Hepatocyte (in vitro differentiated cells): ENCODE data around the gene SCT. TPM values are rescaled to one million over a fixed set of nuclear protein-coding genes. Genes with fewer than 3 reads are reported as not detected.

ENCODE experiments used
- DNase-seq: peaks from one replicate; pipeline ENCODE4 v3.0.0-alpha.2; 2016; ENCODE audit warnings: low spot score
- H2AFZ ChIP-seq: fragments of 200-600 bp; sonication (generic); 2 replicates; pipeline ENCODE4 v1.6.0; 2016; ENCODE audit warnings: antibody characterized with exemption, mild to moderate bottlenecking
- H3K27ac ChIP-seq: fragments of 200-600 bp; sonication (generic); 2 replicates; pipeline ENCODE4 v1.5.1; 2016; ENCODE audit warnings: mild to moderate bottlenecking
- H3K27me3 ChIP-seq: fragments of 200-600 bp; sonication (generic); 2 replicates; pipeline ENCODE4 v1.6.1; 2016
- H3K36me3 ChIP-seq: fragments of 200-600 bp; sonication (generic); replicated peaks from 2 replicates; pipeline ENCODE4 v1.5.1; 2016; ENCODE audit warnings: low read depth; ENCODE audit not compliant: insufficient read depth
- H3K4me1 ChIP-seq: fragments of 200-600 bp; sonication (generic); 2 replicates; pipeline ENCODE4 v1.5.1; 2016; ENCODE audit warnings: mild to moderate bottlenecking, moderate library complexity; ENCODE audit not compliant: insufficient read depth
- H3K4me2 ChIP-seq: fragments of 200-600 bp; sonication (generic); 2 replicates; pipeline ENCODE4 v1.6.0; 2016
- H3K4me3 ChIP-seq: fragments of 200-600 bp; sonication (generic); 2 replicates; pipeline ENCODE4 v1.5.1; 2016; ENCODE audit warnings: mild to moderate bottlenecking
- H3K79me2 ChIP-seq: fragments of 200-600 bp; sonication (generic); 2 replicates; pipeline ENCODE4 v1.6.0; 2017; ENCODE audit warnings: mild to moderate bottlenecking
- H3K9me2 ChIP-seq: fragments of 200-600 bp; sonication (generic); replicated peaks from 2 replicates; pipeline ENCODE4 v1.6.0; 2017; ENCODE audit warnings: mild to moderate bottlenecking; ENCODE audit not compliant: insufficient read depth
- H3K9me3 ChIP-seq: fragments of 200-600 bp; sonication (generic); 2 replicates; pipeline ENCODE4 v1.5.1; 2016; ENCODE audit warnings: low read depth, mild to moderate bottlenecking
- H4K20me1 ChIP-seq: fragments of 200-600 bp; sonication (generic); 2 replicates; pipeline ENCODE4 v1.6.0; 2016; ENCODE audit warnings: mild to moderate bottlenecking; ENCODE audit not compliant: insufficient read depth, poor library complexity, severe bottlenecking
- CTCF ChIP-seq: fragments of 200-600 bp; sonication (generic); IDR thresholded peaks from 2 replicates; pipeline ENCODE4 v1.5.1; 2016; ENCODE audit warnings: antibody characterized with exemption, mild to moderate bottlenecking; ENCODE audit not compliant: poor library complexity
- EZH2 ChIP-seq: fragments of 200-600 bp; sonication (generic); IDR thresholded peaks from 2 replicates; pipeline ENCODE4 v1.6.1; 2016; ENCODE audit warnings: antibody characterized with exemption, mild to moderate bottlenecking, borderline replicate concordance
- EZH2phosphoT487 ChIP-seq: fragments of 200-600 bp; sonication (generic); IDR thresholded peaks from one replicate; pipeline ENCODE4 v1.6.1; 2018; ENCODE audit warnings: antibody characterized with exemption, mild to moderate bottlenecking, low read depth, moderate library complexity; ENCODE audit not compliant: unreplicated experiment, severe bottlenecking
- WGBS: methylation state at CpG from one replicate; pipeline ENCODE4 v1.1.6; 2016; ENCODE audit warnings: low lambda C conversion rate; ENCODE audit errors: missing lambda C conversion rate; 5-methylcytosine and 5-hydroxymethylcytosine counted together
- polyA plus RNA-seq: library from polyadenylated mRNA; unstranded; fragments of >200 nt; fragmentation: Nextera tagmentation; extraction: Ambion mirVana; gene quantifications from 2 replicates; pipeline ENCODE4 v1.2.1, GENCODE V29; 2016
- total RNA-seq: library from RNA; depleted of rRNA; stranded (reverse); fragments of >200 nt; gene quantifications from 2 replicates; pipeline ENCODE4 v1.2.3, GENCODE V29; 2014

Gene SCT
- total and polyA plus RNA-seq, 2 experiments from 2014 or later, result 21.7 TPM; not detected in 1

GRCh38 chr11:657691-658126 lies 30.7 kb upstream of the SCT start:
- no peaks in the 10 kb centered on the region for H3K9me3 ChIP-seq
- no peak overlapping the region for H3K4me2 ChIP-seq
- TF ChIP-seq EZH2 (no peak), EZH2phosphoT487 (no peak), CTCF (no peak)
- H3K27ac ChIP-seq, result no peak overlapping the region
- H3K79me2 ChIP-seq, result peaks cover 5% of the 10 kb centered on the region
- no peak overlapping the region for H3K4me3 ChIP-seq
- no peaks in the 10 kb centered on the region for H3K36me3 ChIP-seq
- no peaks in the 10 kb centered on the region for H3K9me2 ChIP-seq
- H4K20me1 ChIP-seq, result peaks cover 3% of the 10 kb centered on the region
- DNase-seq, result peak; percentile 33
- H3K27me3 ChIP-seq, result no peaks in the 10 kb centered on the region
- peaks cover 9% of the 10 kb centered on the region for H3K4me1 ChIP-seq
- no peak overlapping the region for H2AFZ ChIP-seq
- 85% methylated on average over 14 of the region's 14 CpGs for WGBS

- Histone ChIP-seq H3K79me2 (peaks cover 2% of the 10 kb centered on the region), H3K9me3 (no peaks in the 10 kb centered on the region), H3K4me1 (peaks cover 9% of the 10 kb centered on the region), H3K4me2 (no peak overlapping the region), H3K4me3 (no peak overlapping the region), H3K9me2 (no peaks in the 10 kb centered on the region), H3K27ac (no peak overlapping the region), H2AFZ (no peak overlapping the region), H3K27me3 (no peaks in the 10 kb centered on the region), H3K36me3 (no peaks in the 10 kb centered on the region), H4K20me1 (peaks cover 3% of the 10 kb centered on the region)
- WGBS, result 89% methylated on average over 7 of the region's 7 CpGs
- TF ChIP-seq EZH2 (no peak), CTCF (no peak), EZH2phosphoT487 (no peak)
- DNase-seq, result no peak
Measured at GRCh38 chr11:656866-657265, 29.9 kb upstream of the SCT start.

- Histone ChIP-seq H3K79me2 (no peaks in the 10 kb centered on the region), H3K4me1 (peaks cover 9% of the 10 kb centered on the region), H4K20me1 (peaks cover 3% of the 10 kb centered on the region), H2AFZ (no peak overlapping the region), H3K36me3 (no peaks in the 10 kb centered on the region), H3K27me3 (no peaks in the 10 kb centered on the region), H3K4me2 (no peak overlapping the region), H3K4me3 (no peak overlapping the region), H3K27ac (no peak overlapping the region), H3K9me3 (no peaks in the 10 kb centered on the region), H3K9me2 (no peaks in the 10 kb centered on the region)
- TF ChIP-seq CTCF (no peak), EZH2 (no peak), EZH2phosphoT487 (no peak)
- WGBS, result 94% methylated on average over 13 of the region's 14 CpGs
- DNase-seq, result no peak
Measured at GRCh38 chr11:656426-656825, 29.4 kb upstream of the SCT start.
